ENCODE results near the gene FMC1.
"Not testable (repeated sequence)": the region's sequence is repeated elsewhere in the genome, so short reads cannot be mapped to it uniquely, and the experiment has no call there.

The FMC1 gene

DNA sequence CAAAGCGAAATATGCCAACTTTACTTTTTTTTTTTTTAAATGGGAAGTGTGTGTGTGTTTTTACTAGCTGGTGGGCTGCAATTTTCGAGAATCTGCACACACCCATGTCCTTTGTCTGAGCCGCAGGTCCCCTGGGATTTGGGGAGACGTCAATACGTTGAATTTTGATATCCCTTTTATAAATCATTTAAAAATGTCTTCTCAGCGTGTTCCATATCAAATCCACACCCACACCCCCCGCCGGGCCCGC is 404 bp upstream of the FMC1 start:
- DNase-seq (ENCODE audit: low spot score): no peak
- no peak for TF ChIP-seq CTCF (IDR thresholded peaks at IDR 0.05; ENCODE audit: extremely low read depth, missing control alignments)

DNA sequence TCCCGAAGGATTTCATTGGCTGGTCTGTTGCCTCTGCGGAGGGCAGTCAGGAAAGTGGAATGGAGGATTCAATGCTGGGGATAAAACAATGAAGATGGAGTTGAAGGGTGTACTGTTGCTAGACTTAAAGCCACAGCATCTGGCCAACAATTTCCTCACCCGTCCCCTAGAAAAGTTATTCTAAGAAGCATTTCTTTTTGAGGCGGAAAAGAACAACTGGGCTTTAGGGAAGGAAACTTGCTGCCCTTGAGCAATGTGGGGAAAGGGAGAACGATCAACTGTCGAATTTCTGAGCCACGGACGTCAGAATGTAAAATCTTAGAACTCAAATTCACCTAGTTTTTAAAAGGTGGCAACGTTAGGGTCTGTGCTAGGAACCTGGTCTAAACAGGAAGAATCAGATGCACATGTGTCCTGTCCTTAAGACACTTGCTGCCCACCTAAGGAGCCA is 664 bp downstream of the FMC1 start:
- no peak for DNase-seq (ENCODE audit: low spot score)
- TF ChIP-seq CTCF (IDR thresholded peaks at IDR 0.05; ENCODE audit: extremely low read depth, missing control alignments): no peak

DNA sequence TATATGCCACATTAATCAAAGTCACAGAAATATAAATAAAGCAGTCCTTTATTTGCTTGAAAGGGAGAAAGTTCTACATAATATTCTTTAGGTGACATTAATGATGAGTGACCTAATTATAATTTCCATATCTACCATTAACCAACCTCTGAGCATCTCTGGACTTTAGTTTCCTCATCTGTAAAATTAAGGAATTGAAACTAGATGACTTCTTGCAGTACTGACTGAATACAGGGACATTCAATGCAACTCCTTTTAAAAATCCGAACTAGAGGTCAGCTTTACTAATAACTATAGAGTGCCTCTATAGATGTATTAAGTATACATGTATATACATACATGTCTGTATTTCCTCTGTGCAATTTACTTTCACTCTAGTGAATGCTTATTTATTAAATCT is 3.9 kb downstream of the FMC1 start:
- TF ChIP-seq CTCF (IDR thresholded peaks at IDR 0.05; ENCODE audit: extremely low read depth, missing control alignments): no peak
- no peak for DNase-seq (ENCODE audit: low spot score)

DNA sequence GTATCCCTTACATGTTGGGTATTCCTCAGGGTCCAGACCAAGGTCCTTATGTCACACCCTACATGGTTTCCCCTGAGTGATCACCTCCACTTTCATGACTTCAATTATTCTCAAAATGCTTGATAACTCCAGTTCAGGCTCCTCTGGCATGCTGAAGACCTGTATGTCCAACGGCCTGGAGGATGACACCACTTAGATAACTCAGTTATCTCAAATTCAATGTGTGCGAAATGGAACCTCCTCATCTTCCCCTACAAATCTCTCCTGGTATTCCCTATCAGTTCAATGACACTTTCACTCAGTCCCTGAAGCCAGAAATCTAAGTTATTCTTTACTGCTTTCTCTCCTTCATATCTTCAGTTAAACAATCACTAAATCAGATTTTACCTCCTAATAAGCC is 9.9 kb downstream of the FMC1 start:
- TF ChIP-seq CTCF (IDR thresholded peaks at IDR 0.05; ENCODE audit: extremely low read depth, missing control alignments): no peak
- DNase-seq (ENCODE audit: low spot score): no peak

DNA sequence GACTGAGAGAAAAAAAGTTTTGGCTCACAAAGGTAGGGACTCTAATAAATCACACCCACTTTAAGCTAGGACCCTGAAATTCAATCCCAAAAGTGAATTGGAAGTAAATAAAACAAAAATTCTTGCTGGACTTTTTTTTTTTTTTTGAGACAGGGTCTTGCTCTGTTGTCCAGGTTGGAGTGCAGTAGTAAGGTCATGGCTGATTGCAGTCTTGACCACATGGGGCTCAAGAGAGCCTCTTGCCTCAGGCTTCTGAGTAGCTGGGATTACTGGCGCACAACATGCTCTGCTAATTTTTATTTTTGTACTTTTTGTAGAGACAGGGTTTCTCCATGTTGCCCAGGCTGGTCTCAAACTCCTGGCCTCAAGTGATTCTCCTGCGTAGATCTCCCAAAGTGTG is 13.6 kb downstream of the FMC1 start:
- no peak for DNase-seq (ENCODE audit: low spot score)
- no peak for TF ChIP-seq CTCF (IDR thresholded peaks at IDR 0.05; ENCODE audit: extremely low read depth, missing control alignments)

DNA sequence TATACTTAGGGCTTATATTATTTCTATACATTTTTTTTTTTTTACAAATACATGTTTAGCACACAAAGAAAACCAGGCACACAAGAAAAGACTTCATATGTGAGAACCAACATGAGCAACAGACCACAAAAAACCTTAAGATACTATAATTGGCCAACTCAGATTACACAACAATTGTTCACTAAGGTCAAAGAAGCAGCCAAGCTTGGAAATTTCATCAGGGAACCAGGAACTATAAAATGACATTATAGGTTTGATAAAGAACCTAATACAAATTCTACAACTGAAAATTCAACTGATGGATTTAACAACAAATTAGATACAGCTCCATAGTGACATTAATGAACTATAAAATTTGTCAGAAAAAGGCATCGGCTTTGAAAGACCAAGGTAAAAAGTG is 14.2 kb downstream of the FMC1 start:
- TF ChIP-seq CTCF (IDR thresholded peaks at IDR 0.05; ENCODE audit: extremely low read depth, missing control alignments): no peak
- no peak for DNase-seq (ENCODE audit: low spot score)

DNA sequence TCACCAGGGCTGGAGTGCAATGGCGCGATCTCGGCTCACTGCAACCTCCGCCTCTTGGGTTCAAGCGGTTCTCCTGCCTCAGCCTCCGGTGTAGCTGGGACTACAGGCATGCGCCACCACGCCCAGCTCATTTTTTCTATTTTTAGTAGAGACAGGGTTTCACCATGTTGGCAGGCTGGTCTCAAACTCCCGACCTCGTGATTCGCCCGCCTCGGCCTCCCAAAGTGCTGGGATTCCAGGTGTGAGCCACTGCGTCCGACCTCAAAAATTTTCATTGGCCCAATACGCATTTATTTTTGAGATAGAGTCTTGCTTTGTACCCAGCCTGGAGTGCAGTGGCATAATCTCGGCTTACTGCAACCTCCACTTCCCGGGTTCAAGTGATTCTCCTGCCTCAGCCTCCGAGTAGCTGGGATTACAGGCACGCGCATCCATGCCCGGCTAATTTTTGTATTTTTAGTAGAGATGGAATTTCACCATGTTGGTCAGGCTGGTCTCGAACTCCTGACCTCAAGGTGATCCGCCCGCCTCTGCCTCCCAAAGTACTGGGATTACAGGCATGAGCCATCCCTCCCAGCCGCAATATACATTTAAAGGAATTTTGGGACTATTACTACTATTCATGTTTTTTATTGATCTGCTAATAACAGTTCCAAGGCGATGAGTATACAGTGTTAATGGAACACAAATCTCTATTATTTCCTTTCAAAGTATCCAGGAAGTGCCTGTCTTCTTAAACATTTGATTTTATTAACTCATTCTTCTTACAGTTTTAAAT is 16.8 kb downstream of the FMC1 start:
- DNase-seq (ENCODE audit: low spot score): not testable (repeated sequence)
